MM.1S (cell line): Measurements from ENCODE around the gene CREB3L1.

Experiments
- EZH2 ChIP-seq: fragments of 300-600 bp; sonication (generic); optimal IDR thresholded peaks from 2 replicates; pipeline ENCODE3; 2017; ENCODE audit warnings: low read depth, mild to moderate bottlenecking, antibody characterized with exemption, low read length, mixed read lengths
- TF ChIP-seq, protein P1 (sequence below): fragments of 300-600 bp; sonication (generic); IDR thresholded peaks from 2 replicates; pipeline ENCODE4 v1.5.1; 2016; ENCODE audit warnings: antibody characterized with exemption, low read length, mixed read lengths

DNA sequence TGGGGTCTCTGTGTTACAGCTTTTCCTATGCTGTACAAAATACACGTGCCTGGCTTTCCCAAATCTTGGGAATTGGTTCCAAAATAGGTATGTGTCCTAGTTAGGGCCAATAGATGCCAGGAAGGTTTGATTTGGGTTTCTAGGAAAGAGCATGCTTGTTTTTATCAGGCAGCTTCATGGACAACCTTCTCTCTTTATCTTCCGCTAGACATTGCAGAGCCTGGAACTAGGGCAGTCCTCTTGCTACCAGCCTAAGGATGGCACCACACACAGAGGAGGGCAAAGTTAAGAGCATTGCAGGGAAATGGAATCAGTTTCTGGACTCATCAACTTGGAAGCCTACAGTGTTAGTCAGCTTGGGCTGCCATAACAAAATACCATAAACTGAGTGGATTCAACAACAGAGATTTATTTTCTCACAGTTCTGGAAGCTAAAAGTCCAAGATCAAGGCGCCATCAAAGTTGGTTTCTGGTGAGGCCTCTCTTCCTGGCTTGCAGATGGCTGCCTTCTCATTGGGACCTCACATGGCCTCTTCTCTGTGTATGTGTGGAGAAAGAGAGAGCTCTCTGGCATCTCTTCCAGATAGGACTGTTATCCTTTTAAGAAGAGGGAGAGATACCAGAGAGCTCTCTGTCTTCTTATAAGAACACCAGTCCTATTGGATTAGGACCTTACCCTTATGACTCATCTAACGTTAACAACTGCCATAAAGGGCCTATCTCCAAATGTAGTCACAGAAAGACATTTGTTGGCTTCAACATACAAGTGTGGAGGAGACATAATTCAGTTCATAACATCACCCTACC lies 27.3 kb upstream of the CREB3L1 start:
- TF ChIP-seq, protein P1, sequence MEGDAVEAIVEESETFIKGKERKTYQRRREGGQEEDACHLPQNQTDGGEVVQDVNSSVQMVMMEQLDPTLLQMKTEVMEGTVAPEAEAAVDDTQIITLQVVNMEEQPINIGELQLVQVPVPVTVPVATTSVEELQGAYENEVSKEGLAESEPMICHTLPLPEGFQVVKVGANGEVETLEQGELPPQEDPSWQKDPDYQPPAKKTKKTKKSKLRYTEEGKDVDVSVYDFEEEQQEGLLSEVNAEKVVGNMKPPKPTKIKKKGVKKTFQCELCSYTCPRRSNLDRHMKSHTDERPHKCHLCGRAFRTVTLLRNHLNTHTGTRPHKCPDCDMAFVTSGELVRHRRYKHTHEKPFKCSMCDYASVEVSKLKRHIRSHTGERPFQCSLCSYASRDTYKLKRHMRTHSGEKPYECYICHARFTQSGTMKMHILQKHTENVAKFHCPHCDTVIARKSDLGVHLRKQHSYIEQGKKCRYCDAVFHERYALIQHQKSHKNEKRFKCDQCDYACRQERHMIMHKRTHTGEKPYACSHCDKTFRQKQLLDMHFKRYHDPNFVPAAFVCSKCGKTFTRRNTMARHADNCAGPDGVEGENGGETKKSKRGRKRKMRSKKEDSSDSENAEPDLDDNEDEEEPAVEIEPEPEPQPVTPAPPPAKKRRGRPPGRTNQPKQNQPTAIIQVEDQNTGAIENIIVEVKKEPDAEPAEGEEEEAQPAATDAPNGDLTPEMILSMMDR: no peak
- no peak for TF ChIP-seq EZH2
